Vagina (tissue), 2 donors: ENCODE measurements around the gene GOLGA3. TPM values are rescaled to one million over a fixed set of nuclear protein-coding genes. Genes with fewer than 3 reads are reported as not detected.
"Not testable (repeated sequence)": the region's sequence is repeated elsewhere in the genome, so short reads cannot be mapped to it uniquely, and the experiment has no call there.

Experiments
- DNase-seq, 2 donors: peaks; one replicate each; pipeline ENCODE4 v3.0.0-alpha.2; 2017; ENCODE audit errors: extremely low spot score in 2 of 2
- H3K27ac ChIP-seq: fragments of 200-600 bp; sonication (generic); one replicate; pipeline ENCODE4 v1.5.1; 2019
- H3K27me3 ChIP-seq: fragments of 200-600 bp; sonication (generic); one replicate; pipeline ENCODE4 v1.5.1; 2019
- H3K36me3 ChIP-seq, 2 donors: fragments of 200-600 bp; sonication (generic); one replicate each; pipeline ENCODE4 v1.5.1; 2017 to 2019
- H3K4me1 ChIP-seq: fragments of 200-600 bp; sonication (generic); one replicate; pipeline ENCODE4 v1.5.1; 2019
- H3K4me3 ChIP-seq, 2 donors: fragments of 200-600 bp; sonication (generic); 1 replicate in 1 of 2; 2 replicates in 1 of 2; pipeline ENCODE4 v1.5.1; 2016 to 2019
- H3K9me3 ChIP-seq: fragments of 200-600 bp; sonication (generic); one replicate; pipeline ENCODE4 v1.5.1; 2019
- CTCF ChIP-seq, 3 experiments: fragments of 450-650 bp in 2 of 3; fragments of 200-600 bp in 1 of 3; sonication (generic) in 1 of 3; IDR thresholded peaks; one replicate each; pipeline ENCODE4 v1.5.1; 2017 to 2019; ENCODE audit warnings: antibody characterized with exemption in 3 of 3, mild to moderate bottlenecking in 2 of 3, moderate library complexity in 2 of 3
- POLR2A ChIP-seq, 2 donors: fragments of 450-650 bp; IDR thresholded peaks; one replicate each; pipeline ENCODE4 v1.6.1; 2017; ENCODE audit warnings: antibody characterized with exemption in 2 of 2, mild to moderate bottlenecking in 2 of 2, moderate library complexity in 2 of 2
- POLR2AphosphoS5 ChIP-seq, 2 donors: sonication (generic); formaldehyde crosslinking; IDR thresholded peaks; one replicate each; pipeline ENCODE4 v1.9.0; 2017; ENCODE audit warnings: antibody characterized with exemption in 2 of 2, mild to moderate bottlenecking in 2 of 2, low read depth in 1 of 2; ENCODE audit not compliant: insufficient read depth in 1 of 2
- intact Hi-C: fragments of 100-400 bp; cut with DNase I; formaldehyde crosslinking; loops from one replicate; pipeline ENCODE4 v1.15.1; 2023
- total RNA-seq: library from RNA; depleted of rRNA; stranded (reverse); fragments of >200 nt; gene quantifications from one replicate; pipeline ENCODE4 v1.2.3, GENCODE V29; 2016

Gene GOLGA3
- total RNA-seq, 1 donor from 2014 or later = 49.8 TPM

GRCh38 chr12:132838410-132839080 is 9.9 kb upstream of the GOLGA3 start:
- DNase-seq = no peak
- peaks cover 15% of the 10 kb centered on the region for H3K4me1 ChIP-seq
- no peak overlapping the region for H3K4me3 ChIP-seq
- peaks cover 0 to 30% of the 10 kb centered on the region in 2 donors for H3K36me3 ChIP-seq
- intact Hi-C loops = no loop called here
- no peaks in the 10 kb centered on the region for H3K27me3 ChIP-seq
- H3K9me3 ChIP-seq = no peaks in the 10 kb centered on the region
- H3K27ac ChIP-seq = peak overlapping the region; percentile 34
- TF ChIP-seq POLR2AphosphoS5 (IDR thresholded peaks at IDR 0.05; ENCODE audit: insufficient read depth in 1 of 2, low read depth in 1 of 2) = no peak
- TF ChIP-seq POLR2A (IDR thresholded peaks at IDR 0.05) = no peak
- TF ChIP-seq CTCF (IDR thresholded peaks at IDR 0.05) = no peak

GRCh38 chr12:132837693-132838409 is 9.2 kb upstream of the GOLGA3 start:
- DNase-seq = no peak
- TF ChIP-seq POLR2AphosphoS5 (IDR thresholded peaks at IDR 0.05; ENCODE audit: insufficient read depth in 1 of 2, low read depth in 1 of 2) (peak in 1 of 2 donors; percentile 64), POLR2A (IDR thresholded peaks at IDR 0.05) (no peak), CTCF (IDR thresholded peaks at IDR 0.05) (no peak)
- Histone ChIP-seq H3K4me3 (peak overlapping the region in 1 of 2 donors; percentile 0), H3K36me3 (peaks cover 0 to 24% of the 10 kb centered on the region in 2 donors), H3K27ac (peak overlapping the region; percentile 35), H3K4me1 (peaks cover 15% of the 10 kb centered on the region), H3K27me3 (no peaks in the 10 kb centered on the region), H3K9me3 (no peaks in the 10 kb centered on the region)
- intact Hi-C loops = no loop called here

- intact Hi-C loops = no loop called here
- Histone ChIP-seq H3K36me3 (peaks cover 0 to 14% of the 10 kb centered on the region in 2 donors), H3K27me3 (no peaks in the 10 kb centered on the region), H3K9me3 (no peaks in the 10 kb centered on the region), H3K4me1 (peaks cover 15% of the 10 kb centered on the region), H3K4me3 (no peak overlapping the region), H3K27ac (peak overlapping the region; percentile 35)
- DNase-seq = no peak
- TF ChIP-seq POLR2AphosphoS5 (IDR thresholded peaks at IDR 0.05; ENCODE audit: insufficient read depth in 1 of 2, low read depth in 1 of 2) = no peak
- TF ChIP-seq CTCF (IDR thresholded peaks at IDR 0.05) = no peak
- no peak for TF ChIP-seq POLR2A (IDR thresholded peaks at IDR 0.05)
Observed at GRCh38 chr12:132836795-132837331, 8.2 kb upstream of the GOLGA3 start.

GRCh38 chr12:132836230-132836629 is 7.6 kb upstream of the GOLGA3 start:
- H3K9me3 ChIP-seq, DNase-seq, H3K27me3 ChIP-seq, H3K36me3 ChIP-seq, H3K27ac ChIP-seq, intact Hi-C loops, H3K4me3 ChIP-seq: not testable (repeated sequence)
- H3K4me1 ChIP-seq = peaks cover 15% of the 10 kb centered on the region

- Histone ChIP-seq H3K4me3 (no peak overlapping the region), H3K4me1 (peaks cover 15% of the 10 kb centered on the region), H3K27me3 (no peaks in the 10 kb centered on the region), H3K27ac (no peak overlapping the region), H3K9me3 (no peaks in the 10 kb centered on the region), H3K36me3 (no peaks in the 10 kb centered on the region)
- TF ChIP-seq POLR2AphosphoS5 (IDR thresholded peaks at IDR 0.05; ENCODE audit: insufficient read depth in 1 of 2, low read depth in 1 of 2) (no peak), POLR2A (IDR thresholded peaks at IDR 0.05) (no peak)
- no peak for DNase-seq
- intact Hi-C loops = no loop called here
Observed at GRCh38 chr12:132835076-132836025, 6.7 kb upstream of the GOLGA3 start.
